WTC11 (cell line): ENCODE measurements around the gene SPINK2. TPM values are rescaled to one million over a fixed set of nuclear protein-coding genes. Genes with fewer than 3 reads are reported as not detected.
A peak's percentile ranks its signal among the peaks of the same experiment; 100 is the strongest.

Experiments used
- ATAC-seq: fragments of 200-7000 bp; cut with Tn5 transposase; 2 replicates; pipeline ENCODE4 v1.10.0; 2021; ENCODE audit warnings: mild to moderate bottlenecking, moderate library complexity
- Bru-seq: library from RNA; stranded (reverse); fragments of 400-500 nt; gene quantifications from one replicate; lab custom pipeline; 2021; lab: Mats Ljungman, UMichigan
- CTCF ChIA-PET: fragments of 300-600 bp; sonication (Branson Sonifier 250); formaldehyde crosslinking; loops from one replicate; lab custom pipeline; 2021; ENCODE audit warnings: antibody characterized with exemption; lab: Charles Lee
- POLR2A ChIA-PET: fragments of 350-600 bp; sonication (Branson Sonifier 250); formaldehyde crosslinking; loops from one replicate; lab custom pipeline; 2021; ENCODE audit warnings: antibody characterized with exemption; lab: Charles Lee
- DNase-seq: peaks from one replicate; pipeline ENCODE4 v3.0.0; 2021; ENCODE audit warnings: low spot score
- H3K27ac Mint-ChIP-seq: 2 replicates; pipeline ENCODE4 v1.8.0; 2021; ENCODE audit warnings: mixed read lengths
- H3K27me3 Mint-ChIP-seq: 2 replicates; pipeline ENCODE4 v1.8.0; 2021; ENCODE audit warnings: low read depth, mild to moderate bottlenecking, moderate library complexity, mixed read lengths
- H3K36me3 Mint-ChIP-seq: 2 replicates; pipeline ENCODE4 v1.8.0; 2021; ENCODE audit warnings: mixed read lengths
- H3K4me1 Mint-ChIP-seq: 2 replicates; pipeline ENCODE4 v1.8.0; 2022; ENCODE audit warnings: mixed read lengths
- H3K4me3 Mint-ChIP-seq: 2 replicates; pipeline ENCODE4 v1.8.0; 2021; ENCODE audit warnings: mild to moderate bottlenecking, moderate library complexity, mixed read lengths
- H3K9me3 Mint-ChIP-seq: 2 replicates; pipeline ENCODE4 v1.8.0; 2021; ENCODE audit warnings: mixed read lengths
- ARID4B ChIP-seq: sonication (generic); formaldehyde crosslinking; IDR thresholded peaks from 2 replicates; pipeline ENCODE4 v1.8.0; 2023; ENCODE audit warnings: missing genetic modification reagents, mild to moderate bottlenecking, borderline replicate concordance
- CDX4 ChIP-seq: fragments of 250-450 bp; sonication (Bioruptor Pico); IDR thresholded peaks from 2 replicates; pipeline ENCODE4 v1.9.0; 2021; ENCODE audit warnings: moderate library complexity, mild to moderate bottlenecking, inconsistent platforms, borderline replicate concordance
- E2F5 ChIP-seq: sonication (generic); formaldehyde crosslinking; IDR thresholded peaks from 2 replicates; pipeline ENCODE4 v1.8.1; 2022; ENCODE audit warnings: mild to moderate bottlenecking, moderate library complexity, missing genetic modification reagents
- ERG ChIP-seq: fragments of 250-450 bp; sonication (Bioruptor Pico); IDR thresholded peaks from 2 replicates; pipeline ENCODE4 v1.8.0; 2021; ENCODE audit warnings: mild to moderate bottlenecking
- FOXP4 ChIP-seq: sonication (generic); formaldehyde crosslinking; IDR thresholded peaks from 2 replicates; pipeline ENCODE4 v1.8.0; 2022; ENCODE audit warnings: mild to moderate bottlenecking, missing genetic modification reagents
- HMGXB4 ChIP-seq: sonication (generic); formaldehyde crosslinking; IDR thresholded peaks from 2 replicates; pipeline ENCODE4 v1.8.1; 2023; ENCODE audit warnings: mild to moderate bottlenecking, moderate library complexity, missing genetic modification reagents
- KAT7 ChIP-seq: sonication (generic); formaldehyde crosslinking; IDR thresholded peaks from 2 replicates; pipeline ENCODE4 v1.8.1; 2023; ENCODE audit warnings: missing genetic modification reagents, mild to moderate bottlenecking, borderline replicate concordance
- MLX ChIP-seq: sonication (generic); formaldehyde crosslinking; IDR thresholded peaks from 2 replicates; pipeline ENCODE4 v1.8.1; 2023; ENCODE audit warnings: mild to moderate bottlenecking, missing genetic modification reagents, moderate library complexity
- NR2C2 ChIP-seq: sonication (generic); formaldehyde crosslinking; IDR thresholded peaks from 2 replicates; pipeline ENCODE4 v1.8.0; 2022; ENCODE audit warnings: mild to moderate bottlenecking, missing genetic modification reagents
- PRDM15 ChIP-seq: sonication (generic); formaldehyde crosslinking; IDR thresholded peaks from 2 replicates; pipeline ENCODE4 v1.8.0; 2022; ENCODE audit warnings: missing genetic modification reagents
- PRRX2 ChIP-seq: fragments of 250-450 bp; sonication (Bioruptor Pico); IDR thresholded peaks from 2 replicates; pipeline ENCODE4 v1.8.0; 2021; ENCODE audit warnings: mild to moderate bottlenecking
- SP1 ChIP-seq: sonication (generic); formaldehyde crosslinking; conservative IDR thresholded peaks from 2 replicates; pipeline ENCODE4 v1.8.1; 2022; ENCODE audit warnings: missing genetic modification reagents
- ZBTB21 ChIP-seq: sonication (generic); formaldehyde crosslinking; IDR thresholded peaks from 2 replicates; pipeline ENCODE4 v1.8.1; 2023; ENCODE audit warnings: mild to moderate bottlenecking, missing genetic modification reagents, borderline replicate concordance
- ZNF138 ChIP-seq: sonication (generic); formaldehyde crosslinking; conservative IDR thresholded peaks from 2 replicates; pipeline ENCODE4 v1.8.1; 2022; ENCODE audit warnings: mild to moderate bottlenecking, moderate library complexity, missing genetic modification reagents
- ZNF396 ChIP-seq: fragments of 250-450 bp; sonication (Bioruptor Pico); IDR thresholded peaks from 2 replicates; pipeline ENCODE4 v1.8.0; 2021; ENCODE audit warnings: mild to moderate bottlenecking, moderate library complexity, borderline replicate concordance
- long read RNA-seq, 3 experiments: library from RNA in 1 of 3; library from capped mRNA in 1 of 3; library from polyadenylated mRNA in 1 of 3; unstranded in 2 of 3; stranded (forward) in 1 of 3; transcript quantifications; one replicate each; pipeline ENCODE4 v2.0.0, GENCODE V29; 2021
- total RNA-seq: library from RNA; stranded (reverse); gene quantifications from 3 replicates; pipeline ENCODE4 v1.2.3, GENCODE V29; 2021

SPINK2 gene
- total RNA-seq (0.92 to 1.6 TPM (median 1.3 TPM) in 3 replicates), Bru-seq, nascent RNA (percentile 30 among the genes with signal in this experiment)
- long read RNA-seq, experiment 1, partial matches to known transcripts = 0 of 4 reads
- long read RNA-seq, experiment 1, other reads (novel, unspliced or antisense) = 0 of 4 reads
- long read RNA-seq, experiment 2, partial matches to known transcripts = 0 of 3 reads
- long read RNA-seq, experiment 2, other reads (novel, unspliced or antisense) = 2 of 3 reads
- long read RNA-seq, experiment 3, partial matches to known transcripts = 0 of 1 reads
- long read RNA-seq, experiment 3, other reads (novel, unspliced or antisense) = 0 of 1 reads

GRCh38 chr4:56821381-56822243 lies at the start of gene SPINK2:
Gene SPINK2, minus strand, starts transcription at chr4:56821701. Its CDS starts 39 bp downstream, at chr4:56821662.
- peak; percentile 90 for DNase-seq
- Mint-ChIP-seq H3K4me3 (peak within 1 kb of the TSS; percentile 76), H3K27me3 (peaks cover 67% of the 10 kb centered on the region), H3K27ac (no peak within 1 kb of the TSS), H3K9me3 (no peaks in the 10 kb centered on the region), H3K36me3 (no peaks in the 10 kb centered on the region), H3K4me1 (peaks cover 6% of the 10 kb centered on the region; the same call in 1 of the 2 replicates)
- ChIA-PET CTCF (interaction anchor here (0.5 to 4.3 kb wide), 5 partner anchors 8 to 139 kb away, joined by 3 to 20 read pairs (median 4); no protein-coding TSS in a partner anchor), POLR2A (interaction anchor here (0.6 kb wide), 1 partner anchor 20 kb away, joined by 3 read pairs; no protein-coding TSS in a partner anchor)
- peak; percentile 96 for ATAC-seq
- TF ChIP-seq ZBTB21 (0 out of 2 replicates have a peak, but pooled peaks have one; percentile 25), NR2C2 (no peak), ZNF396 (CRISPR knock-in tag) (no peak), ERG (no peak), ARID4B (CRISPR knock-in tag) (no peak), FOXP4 (CRISPR knock-in tag) (0 out of 2 replicates have a peak, but pooled peaks have one; percentile 29), ZNF138 (CRISPR knock-in tag) (0 out of 2 replicates have a peak, but pooled peaks have one; percentile 52), E2F5 (peak; percentile 80), HMGXB4 (peak; percentile 72), PRDM15 (0 out of 2 replicates have a peak, but pooled peaks have one; percentile 19), PRRX2 (CRISPR knock-in tag) (no peak), SP1 (CRISPR knock-in tag) (0 out of 2 replicates have a peak, but pooled peaks have one; percentile 53), KAT7 (CRISPR knock-in tag) (no peak), CDX4 (CRISPR knock-in tag) (no peak), MLX (CRISPR knock-in tag) (0 out of 2 replicates have a peak, but pooled peaks have one; percentile 46)
